K562 (cell line): Measurements from ENCODE around the gene ZKSCAN3. TPM values are rescaled to one million over a fixed set of nuclear protein-coding genes. Genes with fewer than 3 reads are reported as not detected.

Experiments
- AFF1 ChIP-seq, 2 experiments: fragments of 450-650 bp; IDR thresholded peaks; 2 replicates each; pipeline ENCODE4 v1.6.1; 2018; ENCODE audit warnings: mild to moderate bottlenecking in 2 of 2, low read depth in 1 of 2; ENCODE audit not compliant: partially characterized antibody in 2 of 2
- CHD2 ChIP-seq: IDR thresholded peaks from 2 replicates; pipeline ENCODE4 v1.6.1; 2011; ENCODE audit warnings: low read depth, low read length
- EGR1 ChIP-seq: fragments of 450-650 bp; conservative IDR thresholded peaks from 2 replicates; pipeline ENCODE4 v1.6.1; 2017; ENCODE audit warnings: mild to moderate bottlenecking
- FOS ChIP-seq: IDR thresholded peaks from 3 replicates; pipeline ENCODE4 v1.6.1; 2011; ENCODE audit not compliant: insufficient read length; ENCODE audit errors: extremely low read depth
- JUND ChIP-seq, 2 experiments: IDR thresholded peaks; 2 replicates in 1 of 2; 3 replicates in 1 of 2; pipeline ENCODE4 v1.6.1; 2011; ENCODE audit warnings: borderline replicate concordance in 2 of 2, low read depth in 2 of 2, low read length in 2 of 2, improper control_type of control experiment in 1 of 2, missing biosample characterization in 1 of 2, missing genetic modification characterization in 1 of 2, missing genetic modification reagents in 1 of 2
- MAFG ChIP-seq: fragments of 450-650 bp; conservative IDR thresholded peaks from 2 replicates; pipeline ENCODE4 v1.6.1; 2016; ENCODE audit warnings: missing genetic modification characterization, missing compliant biosample characterization
- MBD1 ChIP-seq: fragments of 250-450 bp; sonication (Bioruptor Pico); IDR thresholded peaks from 2 replicates; pipeline ENCODE4 v1.8.0; 2022; ENCODE audit warnings: inconsistent platforms
- MCM2 ChIP-seq: fragments of 450-650 bp; IDR thresholded peaks from 2 replicates; pipeline ENCODE4 v1.6.1; 2017; ENCODE audit warnings: low read depth, mild to moderate bottlenecking
- MCM3 ChIP-seq: fragments of 450-650 bp; IDR thresholded peaks from 2 replicates; pipeline ENCODE4 v1.6.1; 2016
- MIER1 ChIP-seq: fragments of 450-650 bp; IDR thresholded peaks from 2 replicates; pipeline ENCODE4 v1.6.1; 2016; ENCODE audit warnings: antibody characterized with exemption, mild to moderate bottlenecking, low read depth
- NR4A1 ChIP-seq, 2 experiments: fragments of 250-450 bp in 1 of 2; fragments of 450-650 bp in 1 of 2; sonication (Bioruptor Pico) in 1 of 2; IDR thresholded peaks; 2 replicates each; pipeline versions ENCODE4 v1.4.0 to v1.6.1; 2016 to 2020; ENCODE audit warnings: mild to moderate bottlenecking in 2 of 2, missing compliant biosample characterization in 1 of 2, missing genetic modification characterization in 1 of 2, moderate library complexity in 1 of 2
- SETDB1 ChIP-seq: IDR thresholded peaks from one replicate; pipeline ENCODE4 v1.6.1; 2012; ENCODE audit warnings: low read length, control low read depth, inconsistent platforms
- SMARCA4 ChIP-seq: fragments of 450-650 bp; IDR thresholded peaks from 2 replicates; pipeline ENCODE4 v1.6.1; 2016
- SUPT5H ChIP-seq: fragments of 450-650 bp; IDR thresholded peaks from 2 replicates; pipeline ENCODE4 v1.6.1; 2016
- TAL1 ChIP-seq: fragments of 450-650 bp; IDR thresholded peaks from 2 replicates; pipeline ENCODE4 v1.6.1; 2016; ENCODE audit warnings: mild to moderate bottlenecking
- ZKSCAN8 ChIP-seq: fragments of 200-800 bp; sonication (Bioruptor generic); IDR thresholded peaks from 2 replicates; pipeline ENCODE4 v1.6.1; 2016; ENCODE audit warnings: missing genetic modification characterization, missing compliant biosample characterization
- ZNF316 ChIP-seq: fragments of 450-650 bp; IDR thresholded peaks from 2 replicates; pipeline ENCODE4 v1.6.1; 2016
- ZNF354B ChIP-seq: fragments of 250-450 bp; sonication (Bioruptor Pico); IDR thresholded peaks from 2 replicates; pipeline ENCODE4 v1.4.0; 2020
- ZNF589 ChIP-seq: fragments of 200-800 bp; sonication (Bioruptor generic); IDR thresholded peaks from 2 replicates; pipeline ENCODE4 v1.6.1; 2016; ENCODE audit warnings: low read depth, missing genetic modification characterization, missing compliant biosample characterization
- ZNF778 ChIP-seq: fragments of 450-650 bp; formaldehyde crosslinking; IDR thresholded peaks from 2 replicates; pipeline ENCODE4 v1.4.0; 2020; ENCODE audit warnings: mild to moderate bottlenecking, moderate library complexity
- polyA plus RNA-seq, 8 experiments: library from polyadenylated mRNA; depleted of rRNA in 4 of 8; stranded (reverse) in 5 of 8; unstranded in 3 of 8; fragments of >200 nt; fragmentation: Nextera tagmentation in 2 of 8; fragmentation: Illumina TruSeq in 1 of 8; extraction: Ambion mirVana in 2 of 8; extraction: Trizol in 1 of 8; gene quantifications; 2 replicates each; pipeline versions ENCODE4 v1.2.1 to v1.2.3, GENCODE V29; 2011 to 2014; ENCODE audit warnings: inconsistent platforms in 1 of 8, missing spikeins in 1 of 8
- total RNA-seq, 7 experiments: library from RNA; depleted of rRNA in 6 of 7; stranded (reverse); fragments of >200 nt in 6 of 7; fragmentation: Illumina TruSeq in 2 of 7; extraction: Trizol in 2 of 7; gene quantifications; 2 replicates each; pipeline versions ENCODE4 v1.2.1 to v1.2.3, GENCODE V29; 2011 to 2021; ENCODE audit warnings: low replicate concordance in 1 of 7

ZKSCAN3 gene
- total and polyA plus RNA-seq, 9 of the 15 experiments (the other 6 are each of a cell fraction or from before 2014, with no cell fraction given), result 3.0 to 12.4 (median 10.2) TPM

- TF ChIP-seq MIER1, result no peak
- no peak for TF ChIP-seq ZKSCAN8 (CRISPR knock-in tag)
- no peak for TF ChIP-seq MCM2
- no peak for TF ChIP-seq FOS
- TF ChIP-seq MCM3, result no peak
- no peak for TF ChIP-seq SUPT5H
- TF ChIP-seq TAL1, result no peak
- TF ChIP-seq SETDB1, result no peak
- peak; percentile 96 for TF ChIP-seq MAFG
- TF ChIP-seq ZNF354B (CRISPR knock-in tag), result no peak
- TF ChIP-seq MBD1 (CRISPR knock-in tag), result no peak
- 0 out of 2 replicates have a peak, but pooled peaks have one; percentile 31 for TF ChIP-seq JUND (IDR thresholded peaks at IDR 0.05; ENCODE audit: borderline replicate concordance, low read depth, low read length)
- TF ChIP-seq JUND (tag; IDR thresholded peaks at IDR 0.05; ENCODE audit: borderline replicate concordance, low read depth, low read length), result peak; percentile 40; the same call in 1 of the 3 replicates
- peak in 1 of 2 experiments; percentile 56 for TF ChIP-seq AFF1 (IDR thresholded peaks at IDR 0.05; ENCODE audit: low read depth in 1 of 2, partially characterized antibody in 2 of 2)
- no peak for TF ChIP-seq CHD2
- TF ChIP-seq ZNF778, result no peak
- TF ChIP-seq ZNF589 (CRISPR knock-in tag), result 0 out of 2 replicates have a peak, but pooled peaks have one; percentile 27
- TF ChIP-seq EGR1, result no peak
- no peak for TF ChIP-seq NR4A1 (CRISPR knock-in tag; IDR thresholded peaks at IDR 0.05)
- no peak for TF ChIP-seq NR4A1 (tag; IDR thresholded peaks at IDR 0.05)
- 0 out of 2 replicates have a peak, but pooled peaks have one; percentile 10 for TF ChIP-seq SMARCA4
- TF ChIP-seq ZNF316, result peak; percentile 99
These were observed 16.7 kb upstream of the ZKSCAN3 start (continued) for GRCh38 chr6:28333047-28333446.
